Prostate gland (tissue), 2 donors: ENCODE results near the gene ALS2CL. TPM values are rescaled to one million over a fixed set of nuclear protein-coding genes. Genes with fewer than 3 reads are reported as not detected.

Experiments
- DNase-seq: peaks from one replicate; pipeline ENCODE4 v3.0.0-alpha.2; 2019; ENCODE audit warnings: low spot score
- H3K27ac ChIP-seq, 2 donors: fragments of 200-600 bp; sonication (generic); 2 replicates each; pipeline ENCODE4 v1.5.1; 2017 to 2019
- H3K27me3 ChIP-seq: fragments of 200-600 bp; sonication (generic); replicated peaks from 2 replicates; pipeline ENCODE4 v1.5.1; 2019; ENCODE audit not compliant: insufficient read depth
- H3K36me3 ChIP-seq, 2 donors: fragments of 200-600 bp; sonication (generic); 1 replicate in 1 of 2; 2 replicates in 1 of 2; pipeline versions ENCODE4 v1.5.1 to v1.8.1; 2017 to 2019
- H3K4me1 ChIP-seq: fragments of 200-600 bp; sonication (generic); replicated peaks from 2 replicates; pipeline ENCODE4 v1.5.1; 2019
- H3K4me3 ChIP-seq, 2 donors: fragments of 200-600 bp; sonication (generic); 2 replicates each; pipeline ENCODE4 v1.5.1; 2017 to 2019
- H3K9me3 ChIP-seq: fragments of 200-600 bp; sonication (generic); 2 replicates; pipeline ENCODE4 v1.5.1; 2017
- CTCF ChIP-seq, 4 experiments: fragments of 200-600 bp in 2 of 4; fragments of 450-650 bp in 2 of 4; sonication (generic) in 2 of 4; IDR thresholded peaks; 1 replicate in 3 of 4; 2 replicates in 1 of 4; pipeline ENCODE4 v1.5.1; 2016 to 2019; ENCODE audit warnings: antibody characterized with exemption in 4 of 4, mild to moderate bottlenecking in 2 of 4, moderate library complexity in 2 of 4
- POLR2A ChIP-seq: fragments of 450-650 bp; IDR thresholded peaks from one replicate; pipeline ENCODE4 v1.6.1; 2016; ENCODE audit warnings: antibody characterized with exemption, mild to moderate bottlenecking
- POLR2AphosphoS5 ChIP-seq: sonication (generic); formaldehyde crosslinking; IDR thresholded peaks from one replicate; pipeline ENCODE4 v1.6.1; 2017; ENCODE audit warnings: antibody characterized with exemption
- WGBS: methylation state at CpG from one replicate; pipeline ENCODE4 v1.1.5; 2018; 5-methylcytosine and 5-hydroxymethylcytosine counted together
- intact Hi-C: fragments of 100-400 bp; cut with DNase I; formaldehyde crosslinking; loops from one replicate; pipeline ENCODE4 v1.14.2; 2022
- total RNA-seq, 2 donors: library from RNA; depleted of rRNA; stranded (reverse); fragments of >200 nt; gene quantifications; one replicate each; pipeline ENCODE4 v1.1.0, GENCODE V29; 2016

Gene ALS2CL
- total RNA-seq, 2 donors from 2014 or later = 8.1 to 18.9 TPM

DNA sequence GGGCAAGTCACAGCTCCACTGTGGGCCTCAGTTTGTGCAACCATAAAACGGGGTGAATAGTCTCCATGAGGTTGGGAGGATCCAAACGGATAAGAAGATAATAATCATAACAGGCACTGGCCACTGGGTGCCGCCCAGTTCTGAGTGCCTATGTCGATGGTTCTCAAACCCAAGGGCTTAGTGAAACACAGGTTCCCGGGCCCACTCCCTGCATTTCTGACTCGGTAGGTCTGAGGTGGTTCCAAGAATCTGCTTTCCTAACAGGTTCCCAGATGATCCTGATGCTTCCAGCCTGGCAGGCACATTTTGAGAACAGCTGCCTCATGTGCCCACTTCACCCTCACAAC lies 21.2 kb downstream of the ALS2CL start:
- no peaks in the 10 kb centered on the region for H3K36me3 ChIP-seq
- no peaks in the 10 kb centered on the region for H3K4me1 ChIP-seq
- 91% methylated on average over 6 of the region's 6 CpGs for WGBS
- no peak for TF ChIP-seq CTCF (IDR thresholded peaks at IDR 0.05)
- TF ChIP-seq POLR2AphosphoS5 = no peak
- no peak for TF ChIP-seq POLR2A
- no peak overlapping the region for H3K27ac ChIP-seq
- no peaks in the 10 kb centered on the region for H3K9me3 ChIP-seq
- no peak overlapping the region for H3K4me3 ChIP-seq
- DNase-seq = no peak
- no peaks in the 10 kb centered on the region for H3K27me3 ChIP-seq
- intact Hi-C loops = no loop called here

- no peaks in the 10 kb centered on the region for H3K27me3 ChIP-seq
- TF ChIP-seq POLR2A = no peak
- no peak for TF ChIP-seq POLR2AphosphoS5
- TF ChIP-seq CTCF (IDR thresholded peaks at IDR 0.05) = no peak
- no peaks in the 10 kb centered on the region for H3K36me3 ChIP-seq
- intact Hi-C loops = no loop called here
- no peak overlapping the region for H3K27ac ChIP-seq
- no peaks in the 10 kb centered on the region for H3K4me1 ChIP-seq
- no peaks in the 10 kb centered on the region for H3K9me3 ChIP-seq
- WGBS = 88% methylated on average over 25 of the region's 25 CpGs
- no peak overlapping the region for H3K4me3 ChIP-seq
- no peak for DNase-seq
These were observed 21.7 kb downstream of the ALS2CL start for GRCh38 chr3:46671541-46672348.

- peaks cover 5% of the 10 kb centered on the region for H3K4me1 ChIP-seq
- no peak for DNase-seq
- 100% methylated on average over 4 of the region's 4 CpGs for WGBS
- H3K27me3 ChIP-seq = no peaks in the 10 kb centered on the region
- intact Hi-C loops = no loop called here
- H3K9me3 ChIP-seq = no peaks in the 10 kb centered on the region
- no peak for TF ChIP-seq CTCF (IDR thresholded peaks at IDR 0.05)
- TF ChIP-seq POLR2AphosphoS5 = no peak
- no peak for TF ChIP-seq POLR2A
- no peak overlapping the region for H3K4me3 ChIP-seq
- no peak overlapping the region for H3K27ac ChIP-seq
- no peaks in the 10 kb centered on the region for H3K36me3 ChIP-seq
These were observed 22.5 kb downstream of the ALS2CL start for GRCh38 chr3:46670891-46671427.

- WGBS = 82% methylated on average over 12 of the region's 17 CpGs
- TF ChIP-seq CTCF (IDR thresholded peaks at IDR 0.05) (no peak), POLR2A (no peak), POLR2AphosphoS5 (no peak)
- no peak overlapping the region for H3K27ac ChIP-seq
- intact Hi-C loops = no loop called here
- H3K27me3 ChIP-seq = no peaks in the 10 kb centered on the region
- no peak overlapping the region for H3K4me3 ChIP-seq
- no peaks in the 10 kb centered on the region for H3K9me3 ChIP-seq
- H3K4me1 ChIP-seq = peaks cover 6% of the 10 kb centered on the region
- no peak for DNase-seq
- no peaks in the 10 kb centered on the region for H3K36me3 ChIP-seq
These were observed 23.2 kb downstream of the ALS2CL start for GRCh38 chr3:46670000-46670890.
